GM19397 (cell line): ENCODE data around the gene FBP2.

ENCODE experiments used
- ATAC-seq: cut with Tn5 transposase; IDR thresholded peaks from one replicate; pipeline ENCODE4 v1.9.1; 2021; ENCODE audit warnings: mild to moderate bottlenecking, moderate library complexity; ENCODE audit not compliant: unreplicated experiment

Gene FBP2

DNA sequence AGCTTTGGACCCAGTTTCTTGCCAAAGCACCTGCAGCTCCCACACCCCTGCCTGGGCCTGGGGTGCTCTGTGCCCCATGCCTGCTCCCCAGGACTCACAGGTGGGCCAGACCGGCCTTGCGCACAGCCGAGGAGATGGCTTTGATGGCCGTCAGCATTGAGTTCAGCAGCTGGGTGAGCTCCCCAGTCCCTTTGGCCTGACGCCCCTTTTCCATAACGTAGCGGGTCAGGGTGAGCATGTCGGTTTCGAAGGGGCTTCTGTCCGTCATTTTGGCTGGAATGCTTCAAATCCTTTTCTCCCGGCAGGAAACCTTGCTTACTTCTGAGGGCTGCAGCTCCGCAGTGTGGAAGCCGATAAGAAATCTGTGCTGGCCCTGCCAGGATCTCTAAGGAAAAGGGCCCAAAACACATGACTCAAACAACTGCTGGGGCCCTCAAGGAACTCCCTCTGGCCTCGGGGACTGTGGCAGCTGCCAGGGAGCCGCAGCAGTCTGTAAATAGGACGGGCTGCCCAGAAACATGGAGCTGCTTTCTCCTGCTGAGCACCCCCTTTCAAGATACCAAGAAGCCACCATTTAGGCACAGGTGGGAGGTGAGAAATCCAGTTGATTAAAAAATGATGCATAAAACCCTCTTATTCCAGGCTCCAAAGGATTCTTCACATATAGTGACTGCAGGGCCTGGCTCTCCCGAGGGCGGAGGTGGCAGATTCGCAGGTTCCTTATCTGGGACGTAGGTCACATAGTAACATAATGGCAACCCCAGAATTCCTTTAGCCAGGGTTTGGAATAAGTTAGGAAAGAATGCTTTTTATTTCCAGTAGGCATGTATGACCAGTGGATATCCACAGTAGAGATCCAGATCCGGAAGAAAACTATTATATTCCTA is at the start of gene FBP2:
TSS of gene FBP2 (minus strand) at position 366 of the 887 bp plus-strand sequence. CDS start at position 268, 98 bp downstream.
- ATAC-seq = no peak

DNA sequence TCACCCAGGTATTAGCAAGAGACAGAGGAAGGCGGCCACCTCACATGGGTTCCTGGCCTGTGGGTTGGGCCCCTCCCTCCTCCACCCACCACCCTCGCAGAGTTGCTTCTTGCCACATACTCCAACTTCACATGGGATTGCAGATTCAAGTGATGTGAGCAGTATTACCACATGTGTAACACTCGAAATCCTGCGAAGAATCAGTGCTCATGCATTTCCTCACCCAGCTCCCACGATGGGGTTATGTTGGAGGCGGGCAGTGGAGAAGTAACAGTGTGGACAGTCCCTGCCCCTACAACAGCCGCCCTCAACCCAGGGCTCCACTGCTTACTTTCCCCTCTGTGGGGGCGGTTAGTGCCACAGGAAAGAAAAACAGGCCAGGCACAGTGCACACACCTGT is 49.6 kb upstream of the FBP2 start:
- ATAC-seq = no peak

DNA sequence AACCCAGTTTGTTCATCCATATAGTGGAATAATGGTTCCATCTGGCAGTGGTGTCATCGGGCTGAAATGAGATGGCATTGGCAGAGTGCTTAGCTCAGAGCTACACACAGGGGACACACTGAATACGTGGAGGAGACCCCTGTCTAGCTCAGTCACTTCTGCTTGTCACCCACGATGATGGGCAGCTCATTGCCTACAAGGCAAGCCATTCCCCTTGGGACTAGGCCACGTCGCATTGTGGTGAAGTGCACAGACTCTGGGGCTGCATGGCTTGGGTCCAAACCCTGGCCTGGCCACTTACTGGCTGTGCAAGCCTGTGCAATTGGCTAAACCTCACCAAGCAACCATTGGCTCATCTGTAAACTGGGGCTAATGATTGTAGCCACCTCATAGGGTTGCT is 48.9 kb upstream of the FBP2 start:
- no peak for ATAC-seq

DNA sequence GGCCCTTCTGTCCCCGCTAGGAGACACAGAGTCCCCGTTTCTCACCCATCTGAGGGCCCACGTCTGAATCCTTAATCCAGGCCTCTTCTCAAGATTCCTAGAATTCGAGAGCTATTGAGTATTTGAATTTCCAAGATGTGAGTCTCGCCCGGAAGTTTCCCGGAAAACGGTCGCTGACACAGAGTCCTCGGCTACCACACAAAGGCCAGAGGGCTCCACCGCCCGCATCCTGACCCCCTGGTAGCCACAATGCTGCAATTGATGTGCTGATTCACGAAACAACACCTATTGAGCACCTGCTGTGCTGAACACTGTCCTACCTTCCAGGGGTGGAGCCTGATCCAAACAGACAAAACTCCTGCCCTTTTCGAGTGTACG is 46.4 kb upstream of the FBP2 start:
- ATAC-seq = no peak

DNA sequence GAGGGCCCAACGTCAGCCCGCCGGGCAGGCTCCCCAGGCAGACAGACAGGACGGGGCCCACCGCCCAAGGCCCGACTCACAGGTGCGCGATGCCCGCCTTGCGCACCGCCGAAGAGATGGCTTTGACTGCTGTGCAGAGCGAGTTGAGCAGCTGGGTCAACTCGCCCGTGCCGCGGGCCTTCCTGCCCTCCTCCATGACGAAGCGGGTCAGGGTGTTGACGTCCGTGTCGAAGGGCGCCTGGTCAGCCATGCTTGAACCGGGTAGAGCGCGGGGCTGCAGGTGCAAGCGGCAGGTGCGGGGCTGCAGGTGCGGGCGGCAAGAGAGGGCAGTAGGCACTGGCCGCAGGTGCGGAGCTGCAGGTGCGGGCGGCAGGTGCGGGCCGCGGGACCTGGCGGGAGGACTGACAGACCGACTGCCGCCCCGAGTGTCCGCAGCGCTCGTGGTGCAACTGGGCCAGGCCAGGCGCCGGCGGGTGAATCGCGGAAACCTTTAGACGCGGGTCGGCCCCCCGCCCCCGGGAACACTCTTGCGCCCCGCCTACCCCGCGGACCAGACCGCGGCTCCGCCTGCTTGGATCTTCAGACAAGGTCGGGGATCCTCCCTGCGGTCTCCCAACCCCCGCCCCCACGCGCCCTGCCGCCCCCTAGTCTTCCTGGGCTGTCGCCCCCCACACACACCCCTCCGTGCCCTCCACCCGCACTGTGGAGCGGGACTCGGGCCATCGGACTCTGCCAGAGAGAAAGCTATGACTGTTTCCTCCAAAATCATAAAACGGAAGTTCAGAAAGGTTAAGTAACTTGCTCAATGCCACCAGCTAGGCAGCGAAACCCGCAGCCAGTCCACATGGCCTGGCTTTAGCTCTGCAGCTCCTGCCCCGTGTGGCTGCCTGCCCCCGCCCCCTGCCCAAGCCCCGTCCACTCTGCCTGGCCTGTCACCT is 45.7 kb upstream of the FBP2 start, which contains the start of gene FBP1:
TSS of gene FBP1 (minus strand) at position 458 of the 938 bp plus-strand sequence. CDS start at position 250, 208 bp downstream.
- no peak for ATAC-seq

DNA sequence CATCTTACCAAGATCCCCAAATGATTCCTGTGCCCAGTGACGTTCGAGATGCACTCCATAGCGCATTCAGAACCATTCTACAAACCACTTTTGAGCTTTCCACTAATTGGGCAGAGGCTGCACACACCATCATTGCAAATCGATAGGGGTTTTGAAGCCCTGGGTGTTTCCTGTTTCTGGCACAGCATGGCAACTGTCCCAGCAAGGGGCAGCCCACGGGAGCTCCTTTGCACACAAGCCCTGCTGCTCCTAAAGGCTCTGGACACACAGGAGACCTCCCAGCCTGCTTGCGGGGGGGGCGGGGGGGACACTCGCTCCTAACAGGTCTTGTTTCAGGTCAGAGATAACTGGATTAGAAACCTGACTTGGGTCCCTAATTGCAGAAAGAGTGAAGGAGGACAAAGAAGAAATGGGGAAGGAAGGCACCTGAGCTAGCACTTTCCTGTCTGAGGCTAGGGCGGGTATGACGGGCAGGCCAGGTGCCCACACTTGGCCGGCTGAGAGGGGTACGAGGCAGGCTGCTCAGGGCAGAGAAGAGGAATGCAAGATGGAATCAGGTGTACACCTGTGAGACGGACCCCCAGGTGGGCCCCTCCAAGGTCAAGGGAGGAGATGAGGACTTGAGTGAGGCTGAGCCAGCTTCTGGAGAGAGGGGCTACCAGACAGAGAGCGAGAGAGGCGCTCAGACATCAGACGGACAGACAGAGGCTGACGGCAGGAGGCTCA is 44.9 kb upstream of the FBP2 start:
- ATAC-seq = no peak

DNA sequence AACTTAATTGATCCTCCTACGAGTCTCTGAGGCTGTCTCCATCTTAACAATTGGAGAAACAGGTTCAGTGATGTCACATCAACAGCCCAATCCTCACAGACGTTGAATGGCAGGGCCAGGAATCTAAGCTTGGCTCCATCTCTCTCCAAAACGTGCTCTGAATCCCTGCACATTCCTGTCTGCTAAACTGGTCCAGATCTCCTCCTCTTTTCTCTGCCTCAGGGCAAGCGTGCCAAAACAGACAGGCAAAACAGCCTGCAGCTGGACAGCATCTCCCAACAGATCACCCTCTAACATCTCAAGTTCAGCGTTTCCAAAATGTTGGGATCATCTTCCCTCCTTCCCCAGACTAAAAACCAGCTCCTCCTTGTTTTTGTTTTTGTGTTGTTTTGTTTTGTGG is 39.1 kb upstream of the FBP2 start:
- ATAC-seq = no peak

DNA sequence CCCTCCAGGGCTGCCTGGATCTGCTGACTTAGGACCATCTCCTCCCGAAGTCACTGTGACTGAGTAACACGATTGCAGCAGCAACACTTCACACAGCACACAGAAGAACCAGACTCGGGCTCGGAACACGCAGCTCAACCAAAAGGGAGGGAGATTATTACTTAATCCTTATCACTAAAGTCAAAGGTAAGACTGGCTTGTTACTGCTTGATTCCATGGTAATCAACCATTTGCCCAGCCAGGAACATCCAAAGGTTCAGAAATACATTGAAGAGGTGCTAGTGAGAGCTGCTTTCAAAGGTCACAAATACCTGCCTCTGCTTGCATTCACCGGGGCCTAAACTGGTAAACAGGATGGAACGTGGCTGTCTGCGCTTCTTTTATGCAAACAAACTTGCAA is 38.0 kb upstream of the FBP2 start:
- ATAC-seq = no peak

DNA sequence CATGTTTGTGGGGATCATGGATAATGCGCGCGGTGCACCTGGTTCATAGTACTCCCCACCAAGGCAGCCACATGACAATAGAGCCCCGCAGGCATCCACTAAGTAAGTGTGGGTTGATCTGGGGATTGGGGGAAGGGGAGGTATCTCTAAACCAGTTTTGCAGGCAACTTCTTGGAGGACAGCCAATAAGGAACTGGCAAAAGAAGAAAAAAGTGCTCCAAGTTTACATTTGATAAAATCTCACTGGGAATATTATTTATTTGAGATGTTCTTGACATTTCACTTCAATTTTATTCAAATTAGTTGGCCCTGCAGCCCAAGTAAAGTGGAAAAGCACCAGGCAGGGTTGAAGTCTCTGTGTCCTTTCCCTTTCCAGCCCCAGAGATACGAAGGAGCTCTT is 37.2 kb upstream of the FBP2 start:
- no peak for ATAC-seq

DNA sequence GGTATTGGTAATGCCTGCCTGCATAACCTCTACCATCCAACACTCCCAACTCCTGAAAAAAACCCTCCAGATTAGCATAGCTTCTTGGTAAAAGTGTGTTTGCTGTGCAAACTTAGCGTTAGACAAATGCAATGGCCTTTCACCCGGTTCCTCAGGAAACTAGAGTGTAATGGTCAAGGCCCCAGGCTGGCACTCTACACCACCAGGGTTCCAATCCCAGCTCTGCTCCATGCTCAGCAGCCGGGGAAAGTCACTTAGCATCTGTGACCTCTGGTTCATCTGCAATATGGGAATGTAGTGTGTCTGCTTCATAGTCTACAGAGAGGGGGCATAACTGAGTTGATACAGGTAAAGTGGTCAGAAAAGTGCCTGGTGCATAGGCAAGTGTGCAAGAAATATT is 36.7 kb upstream of the FBP2 start:
- no peak for ATAC-seq

DNA sequence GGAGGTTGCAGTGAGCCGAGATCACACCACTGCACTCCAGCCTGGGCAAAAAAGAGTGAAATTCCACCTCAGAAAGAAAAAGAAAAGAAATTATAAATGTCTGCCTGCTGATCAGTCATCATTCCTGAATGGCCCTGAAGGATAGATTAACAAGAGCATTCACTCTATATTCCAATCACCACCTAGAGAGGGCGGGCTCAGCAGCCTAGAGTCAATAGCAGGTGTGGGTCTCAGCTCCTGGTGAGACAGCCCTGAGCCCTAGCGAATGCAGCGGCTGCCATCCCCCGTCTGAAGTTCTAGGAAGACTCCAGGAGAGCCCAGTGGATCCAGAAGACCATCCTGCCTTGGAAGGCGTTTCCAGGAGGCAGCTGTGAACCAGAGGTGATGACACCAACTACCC is 33.7 kb upstream of the FBP2 start:
- ATAC-seq = no peak

DNA sequence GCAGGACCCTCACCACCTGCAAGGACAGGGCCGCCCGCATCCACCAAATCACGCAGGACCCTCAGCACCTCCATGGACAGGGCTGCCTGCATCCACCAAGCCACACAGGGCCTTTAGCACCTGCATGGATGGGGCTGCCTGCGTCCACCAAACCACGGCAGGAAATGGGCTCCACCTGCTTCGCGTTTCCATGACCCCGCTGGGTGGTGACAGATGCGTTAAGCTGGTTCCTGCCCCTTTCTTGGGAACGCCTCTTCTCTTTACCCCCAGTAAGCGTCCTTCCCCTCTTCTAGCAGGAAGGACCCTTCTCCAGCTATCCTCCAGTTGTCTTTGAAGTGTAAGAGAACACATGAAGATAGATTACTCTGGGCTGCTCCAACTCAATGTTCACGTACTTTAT is 32.2 kb upstream of the FBP2 start:
- ATAC-seq = no peak

DNA sequence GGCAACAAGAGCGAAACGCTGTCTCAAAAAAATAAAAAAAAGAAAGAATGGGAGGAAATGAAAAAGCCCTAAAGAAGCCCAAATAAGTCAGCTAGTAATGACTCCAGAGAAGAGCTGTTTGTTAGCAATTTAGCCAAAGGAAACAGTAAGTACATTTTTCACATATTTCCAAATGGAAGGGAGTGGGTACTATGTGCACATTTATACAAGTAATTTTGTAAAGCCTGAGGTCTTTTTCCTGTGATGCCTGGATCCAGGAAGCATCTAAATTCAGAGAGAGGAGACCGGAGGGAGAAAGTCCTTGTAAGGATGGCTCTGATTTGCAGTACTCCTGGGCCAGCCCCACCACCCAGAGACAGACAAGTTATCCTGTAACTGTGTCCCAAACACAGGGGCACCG is 31.0 kb upstream of the FBP2 start:
- no peak for ATAC-seq

DNA sequence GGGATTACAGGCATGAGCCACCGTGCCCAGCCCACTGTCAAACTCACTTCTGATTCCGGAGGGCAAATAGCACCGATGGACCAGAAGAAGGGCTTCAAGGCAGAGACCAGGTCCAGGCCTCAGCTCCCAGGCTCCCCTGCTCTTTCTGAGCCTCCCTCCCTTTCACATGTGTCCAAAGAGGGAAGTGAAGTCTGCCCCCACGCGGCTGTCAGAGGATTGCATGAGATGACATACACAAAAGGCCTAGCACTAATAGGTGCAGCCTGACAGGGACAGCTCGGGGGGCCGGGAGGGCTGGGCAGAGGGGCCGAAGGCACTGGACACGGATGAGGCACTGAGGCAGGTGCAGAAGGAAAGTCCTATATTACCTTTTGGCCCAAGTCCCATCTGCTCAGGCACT is 29.6 kb upstream of the FBP2 start:
- no peak for ATAC-seq

DNA sequence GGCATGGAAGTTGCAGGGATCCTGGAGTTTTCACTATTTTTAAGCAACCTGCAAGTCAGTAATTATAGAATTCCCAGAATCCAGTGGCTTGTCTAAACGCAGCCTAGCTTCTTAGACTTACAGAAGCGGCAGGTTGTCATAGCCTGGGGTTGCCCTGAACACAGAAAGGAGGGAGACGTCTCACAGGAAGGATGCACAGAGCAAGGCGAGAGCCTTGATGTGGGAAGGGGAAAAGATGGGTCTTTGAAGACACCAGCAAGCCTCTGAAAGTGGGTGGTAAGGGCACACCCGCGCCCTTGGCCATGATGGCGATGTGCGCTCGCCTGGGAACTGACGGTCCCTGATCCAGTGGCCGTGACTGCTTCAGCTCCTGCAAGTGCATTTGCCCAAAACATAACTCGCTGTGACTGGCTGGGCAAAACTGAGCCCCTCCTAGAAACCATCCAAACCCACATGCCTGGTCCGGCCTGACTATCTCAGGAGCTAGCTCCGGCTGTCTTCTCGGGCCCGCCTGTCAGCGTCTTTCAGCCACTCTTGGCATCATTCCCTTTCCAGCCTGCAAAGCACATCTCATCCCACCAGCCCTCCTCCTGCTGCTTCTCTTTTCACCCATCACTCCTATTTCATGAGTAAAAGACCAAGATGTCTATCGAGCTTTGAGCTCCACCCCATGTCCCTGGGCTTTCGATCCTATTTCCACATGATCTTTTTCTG is 28.6 kb upstream of the FBP2 start:
- no peak for ATAC-seq

DNA sequence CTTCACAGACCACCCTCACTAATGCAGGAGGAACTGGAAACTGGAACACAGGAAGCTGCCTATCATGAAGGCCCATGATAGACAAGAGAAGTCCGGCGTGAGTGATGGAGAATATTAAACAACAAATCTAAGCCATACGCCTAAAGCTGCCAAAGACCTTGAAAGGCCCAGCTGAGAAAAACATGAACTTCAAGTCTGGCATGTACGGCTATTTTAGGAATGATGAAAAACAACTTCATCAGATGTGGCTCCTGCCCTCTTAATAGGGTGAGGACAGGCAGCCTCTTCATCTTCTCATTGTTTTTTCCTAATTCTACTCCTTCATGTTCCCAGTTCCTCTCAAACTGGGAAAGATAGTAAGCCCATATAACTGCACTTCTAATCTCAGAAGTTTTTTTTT is 25.4 kb upstream of the FBP2 start:
- ATAC-seq = no peak

DNA sequence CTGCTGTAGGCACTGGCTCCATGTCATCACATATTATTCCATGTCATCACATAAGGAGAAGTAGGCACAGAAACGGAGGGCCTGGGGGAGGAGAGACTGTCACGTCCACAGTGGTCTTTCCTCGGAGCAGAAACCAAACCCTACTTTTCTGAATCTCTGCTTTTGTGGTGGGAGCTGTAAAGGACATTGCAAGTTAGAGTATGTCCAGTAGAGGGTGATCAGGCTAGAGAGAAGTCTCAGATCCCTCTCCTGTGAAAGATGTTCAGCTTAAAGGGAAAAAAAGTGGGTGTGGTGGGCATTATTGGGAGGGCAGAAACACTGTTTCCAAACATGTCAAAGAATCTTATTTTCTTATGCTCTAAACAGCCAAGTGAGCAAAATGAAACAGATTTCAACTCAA is 19.4 kb upstream of the FBP2 start:
- no peak for ATAC-seq

DNA sequence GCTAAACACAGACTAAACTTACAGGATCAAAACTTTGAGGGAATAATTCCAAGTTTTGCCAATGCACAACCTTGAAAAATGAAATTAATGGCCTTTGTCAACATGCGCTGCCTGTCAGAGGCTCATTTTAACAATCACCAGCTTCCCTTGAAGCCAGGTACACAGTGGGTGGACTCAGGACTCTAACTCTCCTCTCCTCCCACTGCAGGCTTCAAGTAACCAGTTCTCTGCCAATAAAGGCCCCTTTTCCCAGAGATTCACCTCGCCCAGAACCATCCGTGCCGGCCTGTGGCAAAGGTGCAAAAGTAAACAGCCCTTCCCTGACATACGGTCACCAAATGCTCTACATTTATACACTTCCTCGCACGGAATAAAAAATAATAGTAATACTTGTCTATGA is 18.4 kb upstream of the FBP2 start:
- no peak for ATAC-seq

DNA sequence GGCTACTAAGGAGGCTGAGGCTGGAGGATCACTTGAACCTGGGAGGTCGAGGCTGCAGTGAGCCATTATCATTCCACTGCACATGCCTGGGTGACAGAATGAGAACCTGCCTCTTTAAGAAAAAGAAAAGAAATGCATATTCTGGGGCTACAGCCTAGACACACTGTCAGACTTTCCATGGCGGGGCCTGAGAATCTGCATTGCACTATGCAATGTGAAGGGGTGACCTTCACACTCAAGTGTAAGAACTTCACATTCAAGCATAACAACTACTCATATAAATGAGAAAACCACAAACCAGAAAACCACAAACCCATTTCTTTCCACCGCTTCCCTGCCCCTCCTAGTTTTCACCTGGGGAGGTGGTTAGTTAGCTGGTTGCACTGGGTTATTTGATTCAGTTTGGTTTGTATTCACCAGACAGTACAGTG is 18.0 kb upstream of the FBP2 start:
- no peak for ATAC-seq

DNA sequence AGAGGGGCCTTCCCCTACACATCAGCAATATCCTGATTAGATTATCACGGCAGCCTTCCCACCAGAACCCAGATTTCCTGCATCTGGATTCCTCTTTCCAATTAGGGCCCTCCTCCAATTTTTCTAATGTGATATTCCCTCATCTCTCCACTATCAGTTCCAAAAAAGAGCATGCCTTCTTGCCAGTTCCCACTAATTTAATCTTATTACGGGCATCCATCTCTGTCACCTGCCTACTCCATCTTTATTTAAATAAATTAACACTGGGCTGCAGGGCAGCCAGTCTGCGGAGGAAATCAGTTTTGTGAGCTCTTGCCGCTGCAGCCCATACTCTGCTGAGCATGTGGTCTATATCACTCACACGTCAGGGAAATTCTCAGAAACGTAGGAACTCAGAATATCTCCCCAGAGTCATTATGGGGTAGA is 16.6 kb upstream of the FBP2 start:
- no peak for ATAC-seq

DNA sequence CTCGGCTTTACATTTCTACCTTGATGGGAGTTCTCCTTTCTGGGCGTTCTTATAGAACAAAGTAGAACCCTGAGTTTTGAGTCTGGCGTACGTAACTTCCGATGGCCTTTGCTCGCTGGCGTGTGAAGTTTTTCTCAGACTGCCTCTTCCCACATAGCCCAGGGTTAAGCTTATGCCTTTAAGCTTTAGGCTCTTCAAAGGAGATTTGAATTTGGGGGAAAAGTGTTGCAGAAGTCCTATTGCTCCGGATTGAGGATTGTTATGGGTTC is 13.7 kb upstream of the FBP2 start:
- no peak for ATAC-seq
